ENCODE results near the gene SLC12A4. TPM values are rescaled to one million over a fixed set of nuclear protein-coding genes. Genes with fewer than 3 reads are reported as not detected.

Gene SLC12A4
- total RNA-seq, 4 donors from 2014 or later, result 31.2 to 165 (median 72.2) TPM

DNA sequence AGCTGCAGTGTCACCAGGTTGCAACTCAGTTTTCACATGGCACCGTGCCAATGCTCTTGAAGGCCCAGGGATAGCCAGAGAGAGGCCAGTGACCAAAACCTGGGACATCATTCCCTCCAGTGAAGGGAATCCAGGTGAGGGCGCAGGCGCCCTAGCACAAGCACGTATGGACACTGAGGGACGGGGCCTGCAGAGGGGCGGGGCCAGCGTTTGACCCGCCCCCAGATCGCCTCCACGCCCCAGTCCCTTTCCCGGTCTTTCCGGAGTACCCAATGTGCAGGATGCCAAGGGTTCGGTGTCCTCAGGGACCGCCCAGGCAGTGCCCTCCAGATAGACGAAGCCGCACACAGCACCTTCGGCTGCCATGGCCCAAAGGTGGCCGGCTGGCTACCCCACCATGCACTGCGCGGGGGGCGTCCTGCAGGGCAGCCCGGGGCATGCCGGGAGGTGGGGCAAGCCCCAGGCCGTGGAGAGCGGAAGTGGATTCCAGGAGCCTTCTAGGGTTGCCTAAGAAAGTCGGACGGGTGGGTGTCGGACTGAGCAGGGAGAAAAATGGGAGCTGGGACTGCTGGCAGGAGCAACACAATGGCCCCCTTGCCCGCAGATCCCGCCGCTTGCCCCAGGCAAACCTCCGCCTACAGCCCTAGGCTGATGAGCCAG lies 4.6 kb downstream of the SLC12A4 start:
- WGBS, result 51% methylated on average over 20 of the region's 32 CpGs
- H3K9me3 ChIP-seq, result no peaks in the 10 kb centered on the region
- H3K27ac ChIP-seq, result peak overlapping the region; percentile 28
- no peaks in the 10 kb centered on the region for H3K27me3 ChIP-seq
- no peak for TF ChIP-seq POLR2AphosphoS5 (IDR thresholded peaks at IDR 0.05)
- no peak for TF ChIP-seq CTCF (IDR thresholded peaks at IDR 0.05)
- TF ChIP-seq POLR2A (IDR thresholded peaks at IDR 0.05), result no peak
- no peak for TF ChIP-seq EP300 (IDR thresholded peaks at IDR 0.05)
- H3K36me3 ChIP-seq, result peaks cover 29% of the 10 kb centered on the region
- no peak overlapping the region for H3K4me3 ChIP-seq
- peaks cover 83% of the 10 kb centered on the region for H3K4me1 ChIP-seq
- DNase-seq (ENCODE audit: low spot score in 2 of 2), result peak in 1 of 2 donors; percentile 65

DNA sequence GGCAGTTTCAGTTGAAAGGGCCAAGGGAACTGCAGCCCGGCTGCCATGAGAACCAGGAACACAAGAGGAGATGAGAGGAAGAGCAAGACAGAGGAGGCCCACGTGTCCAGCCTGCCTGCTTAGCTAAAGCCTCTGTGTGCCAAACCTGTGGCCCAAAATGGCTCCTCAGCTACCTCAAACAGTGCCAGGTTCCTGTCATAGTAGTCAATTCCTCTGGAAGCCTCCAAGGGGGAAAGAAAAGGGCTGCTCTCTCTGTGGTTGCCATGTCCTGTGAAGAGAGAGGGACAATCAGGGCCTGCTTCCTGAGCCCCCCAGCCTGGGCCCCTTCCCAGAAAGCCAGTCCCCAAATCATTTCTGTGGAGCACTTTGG lies 5.2 kb downstream of the SLC12A4 start:
- H3K27me3 ChIP-seq, result no peaks in the 10 kb centered on the region
- H3K4me1 ChIP-seq, result peaks cover 80% of the 10 kb centered on the region
- peaks cover 34% of the 10 kb centered on the region for H3K36me3 ChIP-seq
- H3K9me3 ChIP-seq, result no peaks in the 10 kb centered on the region
- TF ChIP-seq CTCF (IDR thresholded peaks at IDR 0.05), result no peak
- TF ChIP-seq POLR2A (IDR thresholded peaks at IDR 0.05), result no peak
- no peak for TF ChIP-seq EP300 (IDR thresholded peaks at IDR 0.05)
- TF ChIP-seq POLR2AphosphoS5 (IDR thresholded peaks at IDR 0.05), result no peak
- DNase-seq (ENCODE audit: low spot score in 2 of 2), result no peak
- 64% methylated on average over 2 of the region's 2 CpGs for WGBS
- H3K27ac ChIP-seq, result peak overlapping the region; percentile 28
- H3K4me3 ChIP-seq, result no peak overlapping the region

DNA sequence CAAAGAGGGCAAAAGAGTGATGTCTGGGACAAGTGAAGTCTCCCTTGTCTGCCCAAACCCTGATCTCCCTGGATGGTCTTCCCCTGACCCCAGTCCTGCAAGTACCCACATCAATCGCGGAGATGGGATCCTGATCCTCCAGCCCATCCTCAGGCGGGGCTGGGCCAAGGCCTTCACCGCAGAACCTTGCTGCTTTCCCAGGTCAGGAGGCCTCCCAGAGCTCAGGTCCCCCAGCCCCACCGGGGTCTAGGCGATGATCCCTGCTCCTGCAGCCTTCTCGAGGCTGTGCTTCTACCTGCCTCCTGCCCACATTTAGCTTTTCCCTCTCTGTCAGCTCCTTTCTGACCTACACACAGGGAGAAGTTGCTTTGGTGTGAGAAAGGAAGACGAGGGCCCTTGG lies 6.3 kb downstream of the SLC12A4 start:
- H3K4me3 ChIP-seq, result no peak overlapping the region
- WGBS, result 52% methylated on average over 6 of the region's 8 CpGs
- no peaks in the 10 kb centered on the region for H3K27me3 ChIP-seq
- peaks cover 76% of the 10 kb centered on the region for H3K4me1 ChIP-seq
- peak overlapping the region; percentile 52 for H3K27ac ChIP-seq
- H3K9me3 ChIP-seq, result no peaks in the 10 kb centered on the region
- no peak for TF ChIP-seq POLR2A (IDR thresholded peaks at IDR 0.05)
- TF ChIP-seq CTCF (IDR thresholded peaks at IDR 0.05), result no peak
- no peak for TF ChIP-seq EP300 (IDR thresholded peaks at IDR 0.05)
- TF ChIP-seq POLR2AphosphoS5 (IDR thresholded peaks at IDR 0.05), result no peak
- H3K36me3 ChIP-seq, result peaks cover 43% of the 10 kb centered on the region
- DNase-seq (ENCODE audit: low spot score in 2 of 2), result peak in 1 of 2 donors; percentile 56

DNA sequence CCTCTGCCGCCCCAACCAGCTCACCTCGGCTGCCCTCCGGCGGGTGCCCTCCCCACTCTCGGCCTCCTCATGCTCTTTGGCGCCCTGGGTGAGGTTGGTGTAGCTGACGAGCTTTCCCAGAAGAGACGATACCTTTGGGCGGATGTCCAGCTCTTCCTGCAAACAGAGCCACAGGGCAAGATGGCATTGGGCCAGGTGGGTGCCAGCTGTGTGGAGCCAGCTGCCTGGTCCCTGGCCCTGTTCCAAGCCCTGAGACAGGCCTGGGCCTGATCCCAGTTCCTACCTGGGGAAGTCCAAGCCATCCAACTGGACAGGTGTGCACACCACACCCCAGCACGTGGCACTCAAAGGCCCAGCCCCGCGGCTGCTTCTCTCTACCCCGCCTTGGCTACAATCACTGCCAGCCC lies 6.9 kb downstream of the SLC12A4 start:
- 58% methylated on average over 7 of the region's 13 CpGs for WGBS
- Histone ChIP-seq H3K27ac (peak overlapping the region; percentile 52), H3K4me3 (no peak overlapping the region), H3K36me3 (peaks cover 48% of the 10 kb centered on the region), H3K27me3 (no peaks in the 10 kb centered on the region), H3K9me3 (no peaks in the 10 kb centered on the region), H3K4me1 (peaks cover 70% of the 10 kb centered on the region)
- DNase-seq (ENCODE audit: low spot score in 2 of 2), result peak in 1 of 2 donors; percentile 87
- TF ChIP-seq EP300 (IDR thresholded peaks at IDR 0.05), result no peak
- peak in 1 of 3 donors; percentile 51 for TF ChIP-seq POLR2AphosphoS5 (IDR thresholded peaks at IDR 0.05)
- no peak for TF ChIP-seq CTCF (IDR thresholded peaks at IDR 0.05)
- no peak for TF ChIP-seq POLR2A (IDR thresholded peaks at IDR 0.05)

DNA sequence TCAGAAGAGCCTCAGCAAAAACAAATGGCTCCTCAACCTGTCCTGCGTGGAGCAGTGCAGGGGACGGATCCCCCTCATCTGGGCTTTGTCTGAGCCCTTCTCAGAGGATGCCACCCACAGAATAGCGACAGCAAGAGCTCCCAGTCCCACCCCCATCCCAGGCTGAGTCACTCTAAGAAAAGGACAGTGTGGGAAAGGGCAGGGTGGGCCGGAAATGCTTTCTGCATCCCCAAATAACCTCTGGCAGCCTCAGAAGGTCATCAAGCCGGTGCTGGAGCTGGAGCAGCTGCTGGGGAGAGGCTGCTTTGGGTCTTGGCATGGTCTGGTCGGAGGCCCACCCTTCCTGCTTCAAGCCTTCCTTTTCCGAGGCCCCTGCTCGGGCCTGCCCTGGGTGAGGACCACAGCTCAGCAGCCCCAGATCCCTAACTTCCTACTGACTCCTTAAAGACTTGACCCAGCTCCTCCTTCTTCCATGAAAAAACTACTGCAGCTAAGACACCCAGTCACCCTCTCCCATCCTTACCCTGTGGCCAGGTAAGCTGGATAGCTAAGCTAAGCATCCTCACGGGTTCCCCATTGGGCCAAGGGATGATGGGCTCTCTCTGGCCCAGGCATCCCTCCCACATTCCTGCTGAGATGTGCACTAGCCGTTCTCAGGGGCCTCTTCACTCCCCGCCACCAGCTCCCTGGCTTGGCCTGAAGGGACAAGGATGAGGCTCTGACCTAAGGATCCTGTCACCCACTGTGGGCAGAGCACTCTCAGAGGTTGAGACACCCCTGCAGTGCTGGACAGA lies 8.7 kb downstream of the SLC12A4 start:
- DNase-seq (ENCODE audit: low spot score in 2 of 2), result peak in 1 of 2 donors; percentile 79

More for the DNA sequence above, 8.7 kb downstream of the SLC12A4 start:
- no peak overlapping the region for H3K4me3 ChIP-seq
- 54% methylated on average over 5 of the region's 11 CpGs for WGBS
- H3K4me1 ChIP-seq, result peaks cover 56% of the 10 kb centered on the region
- no peaks in the 10 kb centered on the region for H3K9me3 ChIP-seq
- peaks cover 61% of the 10 kb centered on the region for H3K36me3 ChIP-seq
- H3K27me3 ChIP-seq, result no peaks in the 10 kb centered on the region
- TF ChIP-seq EP300 (IDR thresholded peaks at IDR 0.05) (no peak), POLR2A (IDR thresholded peaks at IDR 0.05) (no peak), CTCF (IDR thresholded peaks at IDR 0.05) (no peak), POLR2AphosphoS5 (IDR thresholded peaks at IDR 0.05) (peak in 1 of 3 donors; percentile 58)
- peak overlapping the region; percentile 71 for H3K27ac ChIP-seq

Data from suprapubic skin (tissue), 4 donors.